ENCODE measurements around the gene NUDT8.
"Not testable (repeated sequence)": the region's sequence is repeated elsewhere in the genome, so short reads cannot be mapped to it uniquely, and the experiment has no call there.

NUDT8 gene

GRCh38 chr11:67638535-67639437 lies 9.0 kb upstream of the NUDT8 start:
- no peaks in the 10 kb centered on the region for H3K36me3 ChIP-seq (ENCODE audit: insufficient read depth, low read length)
- peaks cover 27% of the 10 kb centered on the region for H3K27me3 ChIP-seq (ENCODE audit: insufficient read depth, low read length)
- H3K4me1 ChIP-seq (ENCODE audit: insufficient read depth, low read length): no peaks in the 10 kb centered on the region
- no peak overlapping the region for H3K9ac ChIP-seq (ENCODE audit: low read depth, low read length)
- WGBS: 92% methylated on average over 24 of the region's 24 CpGs
- no peak overlapping the region for H3K4me3 ChIP-seq (ENCODE audit: low read length)
- no peaks in the 10 kb centered on the region for H3K9me3 ChIP-seq (ENCODE audit: insufficient read depth, low read depth, low read length)
- H3K27ac ChIP-seq (ENCODE audit: low read depth, low read length): no peak overlapping the region

GRCh38 chr11:67637441-67637840 lies 7.7 kb upstream of the NUDT8 start:
- not testable (repeated sequence) for H3K4me3 ChIP-seq (ENCODE audit: low read length); H3K4me1 ChIP-seq (ENCODE audit: insufficient read depth, low read length)

GRCh38 chr11:67636962-67637361 lies 7.2 kb upstream of the NUDT8 start:
- Histone ChIP-seq H3K9me3 (ENCODE audit: insufficient read depth, low read depth, low read length) (no peaks in the 10 kb centered on the region), H3K27me3 (ENCODE audit: insufficient read depth, low read length) (peaks cover 26% of the 10 kb centered on the region), H3K4me1 (ENCODE audit: insufficient read depth, low read length) (no peaks in the 10 kb centered on the region), H3K4me3 (ENCODE audit: low read length) (no peak overlapping the region), H3K36me3 (ENCODE audit: insufficient read depth, low read length) (no peaks in the 10 kb centered on the region), H3K9ac (ENCODE audit: low read depth, low read length) (no peak overlapping the region), H3K27ac (ENCODE audit: low read depth, low read length) (no peak overlapping the region)
- WGBS: 95% methylated on average over 6 of the region's 6 CpGs

More at GRCh38 chr11:67637441-67637840, 7.7 kb upstream of the NUDT8 start:
- not testable (repeated sequence) for H3K9me3 ChIP-seq (ENCODE audit: insufficient read depth, low read depth, low read length); H3K9ac ChIP-seq (ENCODE audit: low read depth, low read length); H3K36me3 ChIP-seq (ENCODE audit: insufficient read depth, low read length); H3K27ac ChIP-seq (ENCODE audit: low read depth, low read length)
- WGBS: 94% methylated on average over 3 of the region's 3 CpGs
- H3K27me3 ChIP-seq (ENCODE audit: insufficient read depth, low read length): peaks cover 27% of the 10 kb centered on the region

GRCh38 chr11:67635231-67635521 lies 5.4 kb upstream of the NUDT8 start:
- no peaks in the 10 kb centered on the region for H3K9me3 ChIP-seq (ENCODE audit: insufficient read depth, low read depth, low read length)
- WGBS: 90% methylated on average over 4 of the region's 4 CpGs
- H3K36me3 ChIP-seq (ENCODE audit: insufficient read depth, low read length): no peaks in the 10 kb centered on the region
- no peak overlapping the region for H3K27ac ChIP-seq (ENCODE audit: low read depth, low read length)
- H3K4me1 ChIP-seq (ENCODE audit: insufficient read depth, low read length): no peaks in the 10 kb centered on the region
- H3K27me3 ChIP-seq (ENCODE audit: insufficient read depth, low read length): peaks cover 11% of the 10 kb centered on the region
- H3K9ac ChIP-seq (ENCODE audit: low read depth, low read length): no peak overlapping the region
- H3K4me3 ChIP-seq (ENCODE audit: low read length): no peak overlapping the region

- no peaks in the 10 kb centered on the region for H3K36me3 ChIP-seq (ENCODE audit: insufficient read depth, low read length)
- H3K27me3 ChIP-seq (ENCODE audit: insufficient read depth, low read length): peaks cover 6% of the 10 kb centered on the region; the same call in 1 of the 2 replicates
- H3K4me3 ChIP-seq (ENCODE audit: low read length): no peak overlapping the region
- H3K9me3 ChIP-seq (ENCODE audit: insufficient read depth, low read depth, low read length): no peaks in the 10 kb centered on the region
- no peak overlapping the region for H3K9ac ChIP-seq (ENCODE audit: low read depth, low read length)
- WGBS: 83% methylated on average over 20 of the region's 20 CpGs
- no peak overlapping the region for H3K27ac ChIP-seq (ENCODE audit: low read depth, low read length)
- H3K4me1 ChIP-seq (ENCODE audit: insufficient read depth, low read length): no peaks in the 10 kb centered on the region
Observed at GRCh38 chr11:67634366-67635230, 4.9 kb upstream of the NUDT8 start.

GRCh38 chr11:67633758-67634365 lies 4.1 kb upstream of the NUDT8 start:
- H3K4me3 ChIP-seq (ENCODE audit: low read length): no peak overlapping the region
- 93% methylated on average over 22 of the region's 22 CpGs for WGBS
- no peak overlapping the region for H3K27ac ChIP-seq (ENCODE audit: low read depth, low read length)
- H3K9me3 ChIP-seq (ENCODE audit: insufficient read depth, low read depth, low read length): no peaks in the 10 kb centered on the region
- no peaks in the 10 kb centered on the region for H3K4me1 ChIP-seq (ENCODE audit: insufficient read depth, low read length)
- peaks cover under 1% of the 10 kb centered on the region; the same call in 1 of the 2 replicates for H3K27me3 ChIP-seq (ENCODE audit: insufficient read depth, low read length)
- no peaks in the 10 kb centered on the region for H3K36me3 ChIP-seq (ENCODE audit: insufficient read depth, low read length)
- H3K9ac ChIP-seq (ENCODE audit: low read depth, low read length): no peak overlapping the region

GRCh38 chr11:67632982-67633755 lies 3.4 kb upstream of the NUDT8 start:
- no peak overlapping the region for H3K4me3 ChIP-seq (ENCODE audit: low read length)
- no peak overlapping the region for H3K9ac ChIP-seq (ENCODE audit: low read depth, low read length)
- H3K4me1 ChIP-seq (ENCODE audit: insufficient read depth, low read length): no peaks in the 10 kb centered on the region
- no peaks in the 10 kb centered on the region for H3K9me3 ChIP-seq (ENCODE audit: insufficient read depth, low read depth, low read length)
- no peaks in the 10 kb centered on the region for H3K27me3 ChIP-seq (ENCODE audit: insufficient read depth, low read length)
- H3K36me3 ChIP-seq (ENCODE audit: insufficient read depth, low read length): no peaks in the 10 kb centered on the region
- 88% methylated on average over 30 of the region's 30 CpGs for WGBS
- H3K27ac ChIP-seq (ENCODE audit: low read depth, low read length): no peak overlapping the region

GRCh38 chr11:67632175-67632981 lies 2.6 kb upstream of the NUDT8 start:
- Histone ChIP-seq H3K9ac (ENCODE audit: low read depth, low read length) (no peak overlapping the region), H3K27me3 (ENCODE audit: insufficient read depth, low read length) (no peaks in the 10 kb centered on the region), H3K4me1 (ENCODE audit: insufficient read depth, low read length) (no peaks in the 10 kb centered on the region), H3K36me3 (ENCODE audit: insufficient read depth, low read length) (peaks cover under 1% of the 10 kb centered on the region; the same call in 1 of the 2 replicates), H3K27ac (ENCODE audit: low read depth, low read length) (no peak overlapping the region), H3K9me3 (ENCODE audit: insufficient read depth, low read depth, low read length) (no peaks in the 10 kb centered on the region), H3K4me3 (ENCODE audit: low read length) (no peak overlapping the region)
- 88% methylated on average over 12 of the region's 12 CpGs for WGBS

GRCh38 chr11:67631853-67632174 lies 2.1 kb upstream of the NUDT8 start:
- Histone ChIP-seq H3K36me3 (ENCODE audit: insufficient read depth, low read length) (peaks cover 7% of the 10 kb centered on the region; the same call in 1 of the 2 replicates), H3K27ac (ENCODE audit: low read depth, low read length) (no peak overlapping the region), H3K4me3 (ENCODE audit: low read length) (no peak overlapping the region), H3K27me3 (ENCODE audit: insufficient read depth, low read length) (no peaks in the 10 kb centered on the region), H3K4me1 (ENCODE audit: insufficient read depth, low read length) (no peaks in the 10 kb centered on the region), H3K9ac (ENCODE audit: low read depth, low read length) (no peak overlapping the region), H3K9me3 (ENCODE audit: insufficient read depth, low read depth, low read length) (no peaks in the 10 kb centered on the region)
- 92% methylated on average over 2 of the region's 2 CpGs for WGBS

- Histone ChIP-seq H3K4me3 (ENCODE audit: low read length) (peak overlapping the region; percentile 93), H3K27me3 (ENCODE audit: insufficient read depth, low read length) (no peaks in the 10 kb centered on the region), H3K9ac (ENCODE audit: low read depth, low read length) (no peak overlapping the region), H3K27ac (ENCODE audit: low read depth, low read length) (no peak overlapping the region), H3K36me3 (ENCODE audit: insufficient read depth, low read length) (peaks cover 7% of the 10 kb centered on the region; the same call in 1 of the 2 replicates), H3K4me1 (ENCODE audit: insufficient read depth, low read length) (no peaks in the 10 kb centered on the region), H3K9me3 (ENCODE audit: insufficient read depth, low read depth, low read length) (no peaks in the 10 kb centered on the region)
- WGBS: 71% methylated on average over 7 of the region's 7 CpGs
Observed at GRCh38 chr11:67631411-67631810, 1.7 kb upstream of the NUDT8 start.

All from HUES64 (cell line).